ENCODE data around the gene OR5AN1.

OR5AN1 gene

DNA sequence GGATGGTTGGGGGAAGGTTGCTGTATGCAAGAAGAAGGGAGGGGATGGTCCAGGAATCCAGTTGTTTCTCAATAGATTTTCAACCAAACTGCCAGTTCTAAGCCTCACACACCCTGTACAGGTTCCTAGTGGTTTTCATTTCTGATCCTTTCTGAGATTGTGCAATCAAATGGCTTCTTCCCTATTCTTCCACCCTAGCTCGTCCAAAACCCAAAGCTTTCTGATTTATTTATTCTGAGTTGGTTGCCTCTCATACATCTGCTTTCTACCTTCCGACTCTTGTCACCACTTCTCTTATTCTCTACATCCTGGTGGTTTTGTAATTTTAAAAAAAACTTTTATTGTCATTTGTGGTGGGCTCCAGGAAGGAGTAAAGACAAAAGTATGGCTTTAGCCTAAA, 55.0 kb downstream of the OR5AN1 start:
- no peak for DNase-seq
- H2AK5ac ChIP-seq (ENCODE audit: low read length) = no peak overlapping the region
- H3K23ac ChIP-seq (ENCODE audit: low read length) = no peak overlapping the region

DNA sequence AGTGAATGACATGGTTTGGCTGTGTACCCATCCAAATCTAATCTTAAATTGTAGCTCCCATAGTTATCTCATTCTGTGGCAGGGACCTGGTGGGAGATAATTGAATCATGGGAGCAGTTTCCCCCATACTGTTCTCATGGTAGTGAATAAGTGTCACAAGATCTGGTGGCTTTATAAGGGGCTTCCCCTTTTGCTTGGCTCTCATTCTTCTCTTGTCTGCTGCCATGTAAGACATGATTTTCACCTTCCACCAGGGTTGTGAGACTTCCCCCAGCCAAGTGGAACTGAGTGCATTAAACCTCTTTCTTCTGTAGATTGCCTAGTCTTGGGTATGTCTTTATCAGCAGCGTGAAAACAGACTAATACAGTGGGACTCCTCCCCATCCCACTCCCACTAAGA, 56.4 kb downstream of the OR5AN1 start:
- Histone ChIP-seq H2BK5ac (ENCODE audit: low read depth, low read length, poor library complexity) (no peak overlapping the region), H3K23ac (ENCODE audit: low read length) (no peak overlapping the region), H2AK5ac (ENCODE audit: low read length) (no peak overlapping the region), H3K79me2 (ENCODE audit: control insufficient read depth, insufficient read depth, low read length, poor library complexity) (no peaks in the 10 kb centered on the region), H3K14ac (ENCODE audit: low read length) (no peak overlapping the region), H3K4me2 (ENCODE audit: low read length) (no peak overlapping the region), H4K91ac (ENCODE audit: low read depth, low read length) (no peak overlapping the region), H3K79me1 (ENCODE audit: low read length) (no peaks in the 10 kb centered on the region), H3K9me3 (ENCODE audit: insufficient read depth, low read depth, low read length) (no peaks in the 10 kb centered on the region), H2AFZ (ENCODE audit: insufficient read depth, low read length, poor library complexity) (no peak overlapping the region), H3K4me3 (ENCODE audit: low read depth, low read length) (no peak overlapping the region), H3K4me1 (ENCODE audit: control insufficient read depth in 1 of 2, insufficient read depth in 2 of 2, low read length in 2 of 2) (no peaks in the 10 kb centered on the region), H3K27ac (ENCODE audit: low read depth, low read length) (no peak overlapping the region), H3K18ac (ENCODE audit: low read length) (no peak overlapping the region), H3K27me3 (ENCODE audit: insufficient read depth, low read length) (no peaks in the 10 kb centered on the region), H2BK120ac (ENCODE audit: insufficient read depth, low read length, poor library complexity) (no peak overlapping the region), H3K9ac (ENCODE audit: low read length) (no peak overlapping the region), H3K4ac (ENCODE audit: low read depth, low read length) (no peak overlapping the region), H2BK12ac (ENCODE audit: low read length) (no peak overlapping the region), H4K12ac (ENCODE audit: low read depth, low read length) (no peak overlapping the region), H4K8ac (ENCODE audit: low read depth, low read length) (no peak overlapping the region), H3K36me3 (ENCODE audit: control insufficient read depth in 1 of 2, insufficient read depth in 2 of 2, low read length in 2 of 2) (no peaks in the 10 kb centered on the region)
- no peak for DNase-seq
- WGBS (ENCODE audit: extremely low coverage, insufficient coverage, insufficient read length) = no CpG with 5 or more reads among the region's 1 CpG

More for the DNA sequence above, 55.0 kb downstream of the OR5AN1 start:
- Histone ChIP-seq H2BK5ac (ENCODE audit: low read depth, low read length, poor library complexity) (no peak overlapping the region), H3K4me2 (ENCODE audit: low read length) (no peak overlapping the region), H3K4me3 (ENCODE audit: low read depth, low read length) (no peak overlapping the region), H3K36me3 (ENCODE audit: control insufficient read depth in 1 of 2, insufficient read depth in 2 of 2, low read length in 2 of 2) (no peaks in the 10 kb centered on the region), H2AFZ (ENCODE audit: insufficient read depth, low read length, poor library complexity) (no peak overlapping the region), H2BK120ac (ENCODE audit: insufficient read depth, low read length, poor library complexity) (no peak overlapping the region), H4K8ac (ENCODE audit: low read depth, low read length) (no peak overlapping the region), H3K79me2 (ENCODE audit: control insufficient read depth, insufficient read depth, low read length, poor library complexity) (no peaks in the 10 kb centered on the region), H3K79me1 (ENCODE audit: low read length) (no peaks in the 10 kb centered on the region), H4K91ac (ENCODE audit: low read depth, low read length) (no peak overlapping the region), H3K4me1 (ENCODE audit: control insufficient read depth in 1 of 2, insufficient read depth in 2 of 2, low read length in 2 of 2) (no peaks in the 10 kb centered on the region), H3K27ac (ENCODE audit: low read depth, low read length) (no peak overlapping the region), H3K18ac (ENCODE audit: low read length) (no peak overlapping the region), H3K9me3 (ENCODE audit: insufficient read depth, low read depth, low read length) (no peaks in the 10 kb centered on the region), H4K12ac (ENCODE audit: low read depth, low read length) (no peak overlapping the region), H2BK12ac (ENCODE audit: low read length) (no peak overlapping the region), H3K14ac (ENCODE audit: low read length) (no peak overlapping the region), H3K27me3 (ENCODE audit: insufficient read depth, low read length) (no peaks in the 10 kb centered on the region), H3K9ac (ENCODE audit: low read length) (no peak overlapping the region), H3K4ac (ENCODE audit: low read depth, low read length) (no peak overlapping the region)
- no CpG with 5 or more reads among the region's 2 CpGs for WGBS (ENCODE audit: extremely low coverage, insufficient coverage, insufficient read length)

DNA sequence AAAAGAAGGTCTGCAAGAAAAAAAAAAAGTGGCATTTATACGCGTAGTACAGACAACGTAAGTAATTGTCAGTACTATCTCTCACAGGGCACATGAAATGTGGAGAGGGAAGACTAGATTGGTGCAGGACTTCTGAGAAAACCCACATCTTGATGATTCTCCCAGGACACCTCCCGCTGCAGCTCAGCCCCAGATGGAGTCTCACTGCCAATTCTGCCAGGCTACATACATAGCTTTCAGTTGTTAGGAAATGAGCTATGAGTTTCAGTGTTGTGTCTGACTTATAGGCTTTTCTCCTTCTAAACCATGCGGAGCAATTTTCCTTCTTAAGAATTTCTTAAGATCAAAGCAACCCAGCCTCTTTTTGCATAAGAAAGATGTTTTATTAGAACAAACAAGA, 57.9 kb downstream of the OR5AN1 start:
- DNase-seq = no peak
- no peak overlapping the region for H2BK5ac ChIP-seq (ENCODE audit: low read depth, low read length, poor library complexity)
- no peak overlapping the region for H2BK12ac ChIP-seq (ENCODE audit: low read length)
- H3K4me1 ChIP-seq (ENCODE audit: control insufficient read depth in 1 of 2, insufficient read depth in 2 of 2, low read length in 2 of 2) = no peaks in the 10 kb centered on the region
- no peaks in the 10 kb centered on the region for H3K79me1 ChIP-seq (ENCODE audit: low read length)
- WGBS (ENCODE audit: extremely low coverage, insufficient coverage, insufficient read length) = no CpG with 5 or more reads among the region's 5 CpGs
- H3K4ac ChIP-seq (ENCODE audit: low read depth, low read length) = no peak overlapping the region
- H2BK120ac ChIP-seq (ENCODE audit: insufficient read depth, low read length, poor library complexity) = no peak overlapping the region
- H3K79me2 ChIP-seq (ENCODE audit: control insufficient read depth, insufficient read depth, low read length, poor library complexity) = no peaks in the 10 kb centered on the region
- no peak overlapping the region for H3K27ac ChIP-seq (ENCODE audit: low read depth, low read length)
- no peak overlapping the region for H3K4me2 ChIP-seq (ENCODE audit: low read length)
- H3K23ac ChIP-seq (ENCODE audit: low read length) = no peak overlapping the region
- H3K18ac ChIP-seq (ENCODE audit: low read length) = no peak overlapping the region
- no peaks in the 10 kb centered on the region for H3K36me3 ChIP-seq (ENCODE audit: control insufficient read depth in 1 of 2, insufficient read depth in 2 of 2, low read length in 2 of 2)
- H3K14ac ChIP-seq (ENCODE audit: low read length) = no peak overlapping the region
- H3K4me3 ChIP-seq (ENCODE audit: low read depth, low read length) = no peak overlapping the region
- H4K12ac ChIP-seq (ENCODE audit: low read depth, low read length) = no peak overlapping the region
- no peaks in the 10 kb centered on the region for H3K9me3 ChIP-seq (ENCODE audit: insufficient read depth, low read depth, low read length)
- no peak overlapping the region for H3K9ac ChIP-seq (ENCODE audit: low read length)
- no peak overlapping the region for H4K91ac ChIP-seq (ENCODE audit: low read depth, low read length)
- no peak overlapping the region for H4K8ac ChIP-seq (ENCODE audit: low read depth, low read length)
- H2AK5ac ChIP-seq (ENCODE audit: low read length) = no peak overlapping the region
- no peaks in the 10 kb centered on the region for H3K27me3 ChIP-seq (ENCODE audit: insufficient read depth, low read length)
- no peak overlapping the region for H2AFZ ChIP-seq (ENCODE audit: insufficient read depth, low read length, poor library complexity)

DNA sequence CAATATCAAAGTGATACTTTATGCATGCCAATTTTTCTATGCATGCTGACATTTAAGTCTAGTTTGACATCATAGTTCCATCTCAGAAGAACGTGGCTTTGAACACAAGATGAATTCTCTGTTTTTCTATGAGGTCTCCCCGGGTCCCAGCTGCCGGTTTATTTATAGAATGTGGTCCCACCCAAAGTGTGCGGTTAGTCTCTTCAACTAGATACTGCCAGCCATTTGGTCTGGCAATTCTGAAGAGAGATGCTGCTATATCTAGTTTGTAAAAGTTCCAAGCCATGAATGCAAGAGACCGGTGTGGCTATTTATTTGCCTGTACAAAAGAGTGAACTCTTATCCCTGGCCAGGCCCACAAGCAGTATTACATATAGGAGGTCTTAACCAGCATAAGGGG, 58.3 kb downstream of the OR5AN1 start:
- Histone ChIP-seq H3K14ac (ENCODE audit: low read length) (no peak overlapping the region), H3K9me3 (ENCODE audit: insufficient read depth, low read depth, low read length) (no peaks in the 10 kb centered on the region), H3K4me1 (ENCODE audit: control insufficient read depth in 1 of 2, insufficient read depth in 2 of 2, low read length in 2 of 2) (no peaks in the 10 kb centered on the region), H2AK5ac (ENCODE audit: low read length) (no peak overlapping the region), H3K4me2 (ENCODE audit: low read length) (no peak overlapping the region), H3K27ac (ENCODE audit: low read depth, low read length) (no peak overlapping the region), H3K4ac (ENCODE audit: low read depth, low read length) (no peak overlapping the region), H2AFZ (ENCODE audit: insufficient read depth, low read length, poor library complexity) (no peak overlapping the region), H4K8ac (ENCODE audit: low read depth, low read length) (no peak overlapping the region), H2BK5ac (ENCODE audit: low read depth, low read length, poor library complexity) (no peak overlapping the region), H4K12ac (ENCODE audit: low read depth, low read length) (no peak overlapping the region), H3K18ac (ENCODE audit: low read length) (no peak overlapping the region), H2BK120ac (ENCODE audit: insufficient read depth, low read length, poor library complexity) (no peak overlapping the region), H4K91ac (ENCODE audit: low read depth, low read length) (no peak overlapping the region), H3K4me3 (ENCODE audit: low read depth, low read length) (no peak overlapping the region), H3K79me2 (ENCODE audit: control insufficient read depth, insufficient read depth, low read length, poor library complexity) (no peaks in the 10 kb centered on the region), H3K23ac (ENCODE audit: low read length) (no peak overlapping the region), H3K36me3 (ENCODE audit: control insufficient read depth in 1 of 2, insufficient read depth in 2 of 2, low read length in 2 of 2) (no peaks in the 10 kb centered on the region), H3K79me1 (ENCODE audit: low read length) (no peaks in the 10 kb centered on the region), H3K9ac (ENCODE audit: low read length) (no peak overlapping the region), H3K27me3 (ENCODE audit: insufficient read depth, low read length) (no peaks in the 10 kb centered on the region), H2BK12ac (ENCODE audit: low read length) (no peak overlapping the region)
- DNase-seq = no peak
- WGBS (ENCODE audit: extremely low coverage, insufficient coverage, insufficient read length) = no CpG with 5 or more reads among the region's 5 CpGs
